Lower leg skin (tissue), 4 donors: ENCODE measurements around the gene GPR17. TPM values are rescaled to one million over a fixed set of nuclear protein-coding genes. Genes with fewer than 3 reads are reported as not detected.

ENCODE experiments used
- DNase-seq, 2 donors: peaks; one replicate each; pipeline ENCODE4 v3.0.0-alpha.2; 2019; ENCODE audit warnings: low spot score in 2 of 2
- H3K4me3 ChIP-seq: fragments of 200-600 bp; sonication (generic); 2 replicates; pipeline ENCODE4 v1.5.1; 2017; ENCODE audit warnings: mild to moderate bottlenecking, low read depth; ENCODE audit not compliant: poor library complexity, severe bottlenecking
- POLR2A ChIP-seq, 2 donors: fragments of 450-650 bp; IDR thresholded peaks; one replicate each; pipeline ENCODE4 v1.6.1; 2016 to 2017; ENCODE audit warnings: antibody characterized with exemption in 2 of 2, mild to moderate bottlenecking in 1 of 2, moderate library complexity in 1 of 2
- WGBS, 2 donors: methylation state at CpG; one replicate each; pipeline ENCODE4 v1.1.5; 2018; 5-methylcytosine and 5-hydroxymethylcytosine counted together
- intact Hi-C: fragments of 100-400 bp; cut with DNase I; formaldehyde crosslinking; loops from one replicate; pipeline ENCODE4 v1.15.0; 2023; ENCODE audit warnings: low total_unique reads
- total RNA-seq, 4 donors: library from RNA; depleted of rRNA; stranded (reverse); fragments of >200 nt; gene quantifications; one replicate each; pipeline ENCODE4 v1.1.0, GENCODE V29; 2016
- TF ChIP-seq, protein P1 (sequence below), 3 donors: fragments of 450-650 bp; IDR thresholded peaks; one replicate each; pipeline ENCODE4 v1.5.1; 2016; ENCODE audit warnings: antibody characterized with exemption in 3 of 3, mild to moderate bottlenecking in 3 of 3, moderate library complexity in 2 of 3

GPR17 gene
- total RNA-seq, 4 donors from 2014 or later, result 0.88 TPM; not detected in 3

DNA sequence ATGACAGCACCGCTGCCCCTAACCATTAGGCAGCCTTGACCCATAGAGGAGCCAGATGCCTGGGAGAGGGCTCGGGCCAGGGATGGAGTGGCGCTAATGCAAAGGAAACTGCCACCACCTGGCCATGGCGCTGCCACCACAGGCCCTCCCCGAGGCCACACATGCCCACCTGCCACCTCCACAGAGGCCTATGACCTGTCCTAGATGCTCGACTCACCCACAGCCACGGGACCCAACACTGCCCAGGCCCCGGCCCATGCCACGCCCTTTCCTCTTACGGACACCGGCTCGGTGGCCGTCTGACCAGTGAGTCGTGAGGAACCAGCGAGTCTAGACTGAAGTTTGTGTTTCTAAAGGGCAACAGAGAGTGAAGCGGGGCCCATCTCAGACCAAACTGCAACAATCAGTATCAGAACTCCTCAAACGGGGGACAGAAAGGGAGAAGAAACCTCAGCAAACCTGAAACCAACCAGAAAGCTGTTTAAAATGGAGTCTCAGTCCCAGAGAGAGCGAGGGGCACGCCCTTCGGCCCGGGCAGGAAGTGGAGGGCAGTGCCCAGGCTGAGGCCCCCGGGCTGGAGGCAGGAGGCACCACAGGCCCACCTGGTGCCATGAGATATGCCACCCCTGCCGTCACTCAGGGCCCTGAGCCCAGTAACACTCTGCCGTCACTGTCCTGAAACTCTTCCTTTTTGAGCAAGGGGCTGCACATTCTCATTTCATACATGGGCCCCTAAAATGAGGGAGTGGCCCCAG is 711 bp downstream of the GPR17 start:
- DNase-seq, result no peak
- intact Hi-C loops, result no loop called here
- WGBS, 2 donors, result 79 to 85% methylated on average over 17 to 19 of the region's 24 CpGs
- TF ChIP-seq POLR2A (IDR thresholded peaks at IDR 0.05), result no peak
- H3K4me3 ChIP-seq, result no peak overlapping the region

DNA sequence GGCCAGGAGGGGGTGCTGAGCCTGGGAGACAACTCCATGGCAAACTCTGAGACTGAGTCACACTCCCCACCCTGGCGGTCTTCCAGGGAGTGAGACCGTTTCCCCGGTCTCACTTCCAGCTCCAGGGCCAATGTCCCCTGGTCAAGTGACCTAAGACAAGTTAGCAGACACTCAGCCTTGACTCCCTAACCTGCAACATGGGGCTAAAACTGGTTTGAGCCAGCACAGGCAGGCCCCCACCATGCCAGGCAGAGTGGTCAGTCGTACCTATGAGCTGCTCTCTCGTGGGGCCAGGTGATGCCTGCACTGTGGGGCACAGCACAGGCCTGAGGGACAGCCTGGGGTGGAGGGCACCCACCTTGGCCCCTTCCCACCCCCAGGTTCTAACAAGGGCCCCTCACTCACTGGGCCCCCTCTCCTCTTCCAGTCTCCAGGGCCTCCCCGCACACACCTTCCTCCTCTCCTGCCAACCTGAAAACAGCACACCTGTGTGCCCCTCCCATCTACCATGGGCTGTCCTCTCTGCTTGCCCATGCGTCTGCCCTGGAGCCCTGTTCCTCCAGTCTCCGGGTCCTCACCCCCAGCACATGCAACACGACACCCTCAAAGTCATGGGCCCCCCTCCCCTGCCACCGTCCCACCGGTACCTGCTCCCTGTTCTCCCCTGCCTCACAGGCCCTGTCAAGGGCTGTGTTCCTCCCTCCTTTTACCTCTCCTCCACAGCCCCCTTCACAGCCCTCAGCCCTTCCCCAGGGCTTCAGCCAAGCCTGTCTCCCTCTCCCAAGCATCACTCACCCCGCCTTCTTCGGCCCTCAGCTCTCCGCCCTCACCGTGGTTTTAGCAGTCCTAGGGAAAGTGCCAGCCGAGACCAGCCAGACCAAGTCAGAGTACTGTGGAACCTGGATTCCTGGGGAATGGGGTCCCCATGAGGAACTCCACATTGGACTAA is 1.6 kb downstream of the GPR17 start:
- 66 to 72% methylated on average over 15 of the region's 16 CpGs for WGBS, 2 donors
- DNase-seq, result no peak
- intact Hi-C loops, result no loop called here
- no peak for TF ChIP-seq POLR2A (IDR thresholded peaks at IDR 0.05)
- TF ChIP-seq, protein P1, sequence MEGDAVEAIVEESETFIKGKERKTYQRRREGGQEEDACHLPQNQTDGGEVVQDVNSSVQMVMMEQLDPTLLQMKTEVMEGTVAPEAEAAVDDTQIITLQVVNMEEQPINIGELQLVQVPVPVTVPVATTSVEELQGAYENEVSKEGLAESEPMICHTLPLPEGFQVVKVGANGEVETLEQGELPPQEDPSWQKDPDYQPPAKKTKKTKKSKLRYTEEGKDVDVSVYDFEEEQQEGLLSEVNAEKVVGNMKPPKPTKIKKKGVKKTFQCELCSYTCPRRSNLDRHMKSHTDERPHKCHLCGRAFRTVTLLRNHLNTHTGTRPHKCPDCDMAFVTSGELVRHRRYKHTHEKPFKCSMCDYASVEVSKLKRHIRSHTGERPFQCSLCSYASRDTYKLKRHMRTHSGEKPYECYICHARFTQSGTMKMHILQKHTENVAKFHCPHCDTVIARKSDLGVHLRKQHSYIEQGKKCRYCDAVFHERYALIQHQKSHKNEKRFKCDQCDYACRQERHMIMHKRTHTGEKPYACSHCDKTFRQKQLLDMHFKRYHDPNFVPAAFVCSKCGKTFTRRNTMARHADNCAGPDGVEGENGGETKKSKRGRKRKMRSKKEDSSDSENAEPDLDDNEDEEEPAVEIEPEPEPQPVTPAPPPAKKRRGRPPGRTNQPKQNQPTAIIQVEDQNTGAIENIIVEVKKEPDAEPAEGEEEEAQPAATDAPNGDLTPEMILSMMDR (IDR thresholded peaks at IDR 0.05), result no peak
- H3K4me3 ChIP-seq, result no peak overlapping the region

DNA sequence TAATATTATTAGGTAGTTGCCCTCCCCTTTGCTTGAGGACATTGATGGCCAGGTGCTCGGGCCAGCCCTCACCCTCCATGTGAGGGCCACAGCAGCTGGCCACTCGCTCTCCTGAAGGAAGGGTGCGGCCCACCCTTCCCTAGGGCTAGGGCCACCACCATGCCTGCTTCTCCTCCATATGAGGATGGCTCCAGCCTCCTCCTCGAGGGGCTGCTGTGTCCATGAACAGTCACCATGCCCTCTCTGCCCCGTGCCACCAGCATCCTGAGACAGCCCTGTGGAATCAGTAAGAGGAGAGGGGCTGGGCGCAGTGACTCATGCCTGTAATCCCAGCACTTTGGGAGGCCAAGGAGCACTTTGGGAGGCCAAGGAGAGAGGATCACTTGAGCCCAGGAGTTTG is 2.4 kb downstream of the GPR17 start:
- 78 to 83% methylated on average over 3 to 6 of the region's 6 CpGs for WGBS, 2 donors
- intact Hi-C loops, result no loop called here
- H3K4me3 ChIP-seq, result no peak overlapping the region
- DNase-seq, result no peak
- no peak for TF ChIP-seq POLR2A (IDR thresholded peaks at IDR 0.05)

DNA sequence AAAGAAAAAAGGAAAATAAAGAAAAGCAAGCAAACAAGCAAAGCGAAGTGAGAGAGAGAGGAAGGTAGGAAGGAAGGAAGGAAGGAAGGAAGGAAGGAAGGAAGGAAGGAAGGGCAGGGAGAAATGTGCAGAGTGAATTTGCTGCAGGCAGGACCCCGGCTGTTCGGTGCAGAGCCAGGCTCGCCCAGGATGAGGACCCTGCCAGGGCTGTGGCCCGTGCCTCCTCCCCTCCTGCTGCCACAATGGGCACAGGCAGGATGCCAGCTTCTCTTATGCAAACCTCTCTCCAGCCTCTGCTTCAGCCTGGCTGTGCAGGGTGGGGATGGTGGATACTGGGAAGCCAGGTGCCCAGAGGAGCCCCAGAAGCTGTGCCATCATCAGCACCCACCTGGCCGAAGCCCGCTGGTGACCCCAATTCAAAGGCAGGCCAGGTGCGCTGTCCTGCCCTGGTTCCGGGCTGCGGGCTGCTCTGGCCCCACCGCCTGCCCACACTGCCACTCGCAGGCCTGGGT is 3.2 kb downstream of the GPR17 start:
- WGBS, 2 donors, result 54 to 59% methylated on average over 7 to 10 of the region's 12 CpGs
- intact Hi-C loops, result no loop called here
- no peak for DNase-seq
- H3K4me3 ChIP-seq, result no peak overlapping the region
- TF ChIP-seq POLR2A (IDR thresholded peaks at IDR 0.05), result no peak
- TF ChIP-seq, protein P1 (IDR thresholded peaks at IDR 0.05), result no peak

DNA sequence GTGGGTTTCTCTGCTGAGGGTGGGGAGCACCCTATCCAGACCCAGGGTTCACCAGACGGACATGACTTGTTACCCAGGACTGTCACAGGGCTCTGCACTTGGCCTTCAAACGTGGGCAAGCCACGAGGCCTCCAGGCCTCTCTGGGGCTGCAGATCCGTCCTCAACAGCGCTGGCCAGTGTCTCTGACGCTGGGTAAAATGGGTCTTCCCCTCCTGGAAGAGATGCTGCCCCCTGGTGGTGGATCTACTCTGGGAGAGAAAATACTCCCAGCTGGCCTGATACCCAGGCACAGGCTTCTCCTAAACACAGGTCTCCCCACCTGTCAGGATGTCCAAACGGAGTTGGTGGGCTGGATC is 3.7 kb downstream of the GPR17 start:
- intact Hi-C loops, result no loop called here
- no peak overlapping the region for H3K4me3 ChIP-seq
- TF ChIP-seq, protein P1 (IDR thresholded peaks at IDR 0.05), result no peak
- no peak for TF ChIP-seq POLR2A (IDR thresholded peaks at IDR 0.05)
- DNase-seq, result peak; percentile 81 to 95
- WGBS, 2 donors, result 9 to 11% methylated on average over 7 of the region's 7 CpGs

DNA sequence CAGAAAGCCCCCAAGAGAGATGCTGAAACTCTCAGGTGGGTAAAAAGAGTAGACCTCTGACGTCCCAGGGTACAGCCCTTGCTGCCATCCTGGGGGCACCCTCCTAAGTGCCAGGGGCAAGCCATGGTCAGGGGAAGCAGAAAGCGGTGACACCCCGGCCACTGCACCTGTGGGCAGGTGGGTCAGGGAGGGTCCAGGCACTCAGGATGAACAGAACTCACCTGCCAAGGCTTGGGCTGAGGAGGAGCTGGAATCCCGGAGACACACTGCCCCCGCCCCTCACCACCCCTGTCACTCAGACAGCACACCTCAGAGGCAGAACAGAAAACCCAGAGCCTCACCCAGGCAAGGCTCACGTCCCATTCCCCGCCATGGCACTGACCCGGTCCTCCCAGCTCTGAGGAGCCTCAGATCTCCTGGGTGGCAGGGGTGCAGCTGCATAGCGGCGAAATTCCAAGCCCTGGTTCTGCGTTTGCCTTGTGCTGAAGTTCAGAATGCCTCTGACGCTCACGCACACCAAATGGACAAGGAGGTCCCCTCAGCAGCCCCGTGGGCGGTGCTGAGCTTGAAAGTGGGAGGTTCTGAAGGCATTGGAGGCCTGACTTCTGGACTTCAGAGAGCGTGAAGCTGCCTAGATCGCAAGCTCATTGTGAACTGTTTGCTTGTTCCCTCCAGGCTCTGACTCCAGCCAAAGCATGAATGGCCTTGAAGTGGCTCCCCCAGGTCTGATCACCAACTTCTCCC is 4.3 kb downstream of the GPR17 start:
- TF ChIP-seq, protein P1 (IDR thresholded peaks at IDR 0.05), result no peak
- WGBS, 2 donors, result 60 to 62% methylated on average over 17 of the region's 17 CpGs
- H3K4me3 ChIP-seq, result no peak overlapping the region
- intact Hi-C loops, result no loop called here
- DNase-seq, result no peak
